ENCODE results near the gene PTPRZ1. TPM values are rescaled to one million over a fixed set of nuclear protein-coding genes. Genes with fewer than 3 reads are reported as not detected.

The PTPRZ1 gene
- total RNA-seq, 1 experiment from 2014 or later: 0.58 TPM

DNA sequence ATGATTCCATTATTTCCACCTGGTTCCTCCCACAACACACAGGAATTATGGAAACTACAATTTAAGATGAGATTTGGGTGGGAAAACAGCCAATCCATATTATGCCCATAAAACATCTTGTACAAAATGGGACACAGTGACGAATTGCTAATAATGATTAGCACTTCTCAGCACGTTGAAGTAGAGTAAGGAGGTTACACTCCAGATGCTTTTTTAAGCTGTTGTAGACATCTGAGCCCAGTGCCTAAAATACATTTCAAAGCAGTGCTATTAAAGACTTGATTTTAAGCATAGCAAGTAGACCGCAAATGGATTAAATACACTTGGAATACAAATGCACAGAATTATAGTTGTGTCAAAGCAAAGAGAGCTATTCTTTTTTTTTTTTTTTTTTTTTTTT, 165.2 kb downstream of the PTPRZ1 start:
- H3K4me1 ChIP-seq (ENCODE audit: insufficient read depth, low read length, poor library complexity, severe bottlenecking): no peaks in the 10 kb centered on the region
- no peak for DNase-seq (ENCODE audit: low spot score)
- H3K27me3 ChIP-seq (replicated peaks; ENCODE audit: insufficient read depth, low read depth, low read length, poor library complexity): no peaks in the 10 kb centered on the region
- TF ChIP-seq CTCF (conservative IDR thresholded peaks at IDR 0.05; ENCODE audit: low read depth, low read length) (no peak), EZH2 (IDR thresholded peaks at IDR 0.05; ENCODE audit: borderline replicate concordance, low read depth, low read length, poor library complexity, severe bottlenecking) (no peak)
- no TSS peak for BruUV-seq (replicated peaks)
- H3K9me3 ChIP-seq (ENCODE audit: low read depth, low read length, poor library complexity, severe bottlenecking): no peaks in the 10 kb centered on the region
- no peaks in the 10 kb centered on the region for H3K36me3 ChIP-seq (ENCODE audit: insufficient read depth, low read length, poor library complexity, severe bottlenecking)
- ChIA-PET CTCF (no interaction called here), POLR2A (ENCODE audit: low non-redundant PET) (no interaction called here)
- no peak overlapping the region for H3K4me3 ChIP-seq (ENCODE audit: low read depth, low read length, poor library complexity, severe bottlenecking)
- H3K27ac ChIP-seq (ENCODE audit: low read depth, low read length, poor library complexity, severe bottlenecking): no peak overlapping the region
- intact Hi-C loops (cut with micrococcal nuclease; ENCODE audit: unreplicated experiment): no loop called here

- intact Hi-C loops (cut with micrococcal nuclease; ENCODE audit: unreplicated experiment): no loop called here
- BruUV-seq (replicated peaks): no TSS peak
- Histone ChIP-seq H3K36me3 (ENCODE audit: insufficient read depth, low read length, poor library complexity, severe bottlenecking) (no peaks in the 10 kb centered on the region), H3K9me3 (ENCODE audit: low read depth, low read length, poor library complexity, severe bottlenecking) (no peaks in the 10 kb centered on the region), H3K27me3 (replicated peaks; ENCODE audit: insufficient read depth, low read depth, low read length, poor library complexity) (no peaks in the 10 kb centered on the region), H3K27ac (ENCODE audit: low read depth, low read length, poor library complexity, severe bottlenecking) (no peak overlapping the region), H3K4me3 (ENCODE audit: low read depth, low read length, poor library complexity, severe bottlenecking) (no peak overlapping the region), H3K4me1 (ENCODE audit: insufficient read depth, low read length, poor library complexity, severe bottlenecking) (no peaks in the 10 kb centered on the region)
- CTCF ChIA-PET: no interaction called here
- TF ChIP-seq CTCF (conservative IDR thresholded peaks at IDR 0.05; ENCODE audit: low read depth, low read length) (no peak), EZH2 (IDR thresholded peaks at IDR 0.05; ENCODE audit: borderline replicate concordance, low read depth, low read length, poor library complexity, severe bottlenecking) (no peak)
- POLR2A ChIA-PET (ENCODE audit: low non-redundant PET): no interaction called here
- no peak for DNase-seq (ENCODE audit: low spot score)
Measured at GRCh38 chr7:122038904-122039303, 165.9 kb downstream of the PTPRZ1 start.

GRCh38 chr7:122040147-122040546, 167.2 kb downstream of the PTPRZ1 start:
- no peak for DNase-seq (ENCODE audit: low spot score)
- intact Hi-C loops (cut with micrococcal nuclease; ENCODE audit: unreplicated experiment): no loop called here
- ChIA-PET POLR2A (ENCODE audit: low non-redundant PET) (no interaction called here), CTCF (no interaction called here)
- no peak for TF ChIP-seq EZH2 (IDR thresholded peaks at IDR 0.05; ENCODE audit: borderline replicate concordance, low read depth, low read length, poor library complexity, severe bottlenecking)
- no peak for TF ChIP-seq CTCF (conservative IDR thresholded peaks at IDR 0.05; ENCODE audit: low read depth, low read length)
- BruUV-seq (replicated peaks): no TSS peak
- H3K36me3 ChIP-seq (ENCODE audit: insufficient read depth, low read length, poor library complexity, severe bottlenecking): no peaks in the 10 kb centered on the region
- H3K27me3 ChIP-seq (replicated peaks; ENCODE audit: insufficient read depth, low read depth, low read length, poor library complexity): no peaks in the 10 kb centered on the region
- no peak overlapping the region for H3K4me3 ChIP-seq (ENCODE audit: low read depth, low read length, poor library complexity, severe bottlenecking)
- no peaks in the 10 kb centered on the region for H3K9me3 ChIP-seq (ENCODE audit: low read depth, low read length, poor library complexity, severe bottlenecking)
- H3K27ac ChIP-seq (ENCODE audit: low read depth, low read length, poor library complexity, severe bottlenecking): no peak overlapping the region
- no peaks in the 10 kb centered on the region for H3K4me1 ChIP-seq (ENCODE audit: insufficient read depth, low read length, poor library complexity, severe bottlenecking)

Measured in A673 (cell line).